CD4-positive, alpha-beta T cell treated with Interleukin-2 at 100 ng/mL for 4 hours (primary cell): ENCODE data around the gene KCNIP4.

Source experiments
- DNase-seq: peaks from one replicate; pipeline ENCODE4 v3.0.0-alpha.2; 2020; ENCODE audit warnings: low spot score

The KCNIP4 gene

GRCh38 chr4:21901281-21901680 is 47.3 kb downstream of the KCNIP4 start:
- DNase-seq, result no peak

DNA sequence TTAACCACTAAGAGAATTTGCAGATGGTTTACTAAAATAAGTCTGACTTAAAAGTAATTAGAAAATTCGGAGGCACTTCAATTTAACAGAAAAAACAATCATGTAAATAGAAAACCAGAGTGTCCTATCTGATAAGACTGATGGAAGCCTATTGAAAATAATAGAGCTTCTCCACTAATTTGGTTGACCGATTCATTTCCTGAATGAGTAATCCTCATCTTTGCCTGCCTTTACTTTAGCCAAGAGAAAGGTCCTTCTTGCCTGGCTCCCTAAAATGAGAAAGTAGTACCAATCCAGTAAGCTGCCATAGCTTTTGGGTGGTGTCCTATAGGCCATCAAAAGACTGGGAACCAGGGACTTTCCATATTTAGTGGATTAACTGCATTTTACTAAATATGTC is 48.4 kb downstream of the KCNIP4 start:
- DNase-seq, result no peak

DNA sequence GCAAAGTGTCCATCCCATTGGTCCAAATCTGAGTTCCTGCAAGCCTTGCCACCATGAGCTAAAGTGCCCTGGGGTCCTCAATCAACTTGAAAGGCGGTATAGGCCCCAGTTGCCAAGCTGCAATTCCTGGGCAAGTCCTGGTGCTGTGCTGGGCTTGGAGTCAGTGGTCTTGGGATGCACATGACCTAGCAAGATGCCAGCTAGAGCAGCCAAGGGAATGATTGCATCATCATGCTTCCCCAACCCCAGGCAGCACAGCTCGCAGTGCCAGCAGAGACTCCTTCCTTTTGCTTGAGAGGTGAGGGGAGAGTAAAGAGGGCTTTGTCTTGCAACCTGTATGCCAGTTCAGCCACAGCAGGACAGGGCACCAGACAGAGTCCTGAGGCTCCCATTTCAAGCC is 50.5 kb downstream of the KCNIP4 start:
- DNase-seq, result no peak

GRCh38 chr4:21896767-21897166 is 51.8 kb downstream of the KCNIP4 start:
- DNase-seq, result no peak

- no peak for DNase-seq
Measured at GRCh38 chr4:21893136-21893535, 55.4 kb downstream of the KCNIP4 start.

GRCh38 chr4:21890231-21890630 is 58.3 kb downstream of the KCNIP4 start:
- DNase-seq, result no peak

DNA sequence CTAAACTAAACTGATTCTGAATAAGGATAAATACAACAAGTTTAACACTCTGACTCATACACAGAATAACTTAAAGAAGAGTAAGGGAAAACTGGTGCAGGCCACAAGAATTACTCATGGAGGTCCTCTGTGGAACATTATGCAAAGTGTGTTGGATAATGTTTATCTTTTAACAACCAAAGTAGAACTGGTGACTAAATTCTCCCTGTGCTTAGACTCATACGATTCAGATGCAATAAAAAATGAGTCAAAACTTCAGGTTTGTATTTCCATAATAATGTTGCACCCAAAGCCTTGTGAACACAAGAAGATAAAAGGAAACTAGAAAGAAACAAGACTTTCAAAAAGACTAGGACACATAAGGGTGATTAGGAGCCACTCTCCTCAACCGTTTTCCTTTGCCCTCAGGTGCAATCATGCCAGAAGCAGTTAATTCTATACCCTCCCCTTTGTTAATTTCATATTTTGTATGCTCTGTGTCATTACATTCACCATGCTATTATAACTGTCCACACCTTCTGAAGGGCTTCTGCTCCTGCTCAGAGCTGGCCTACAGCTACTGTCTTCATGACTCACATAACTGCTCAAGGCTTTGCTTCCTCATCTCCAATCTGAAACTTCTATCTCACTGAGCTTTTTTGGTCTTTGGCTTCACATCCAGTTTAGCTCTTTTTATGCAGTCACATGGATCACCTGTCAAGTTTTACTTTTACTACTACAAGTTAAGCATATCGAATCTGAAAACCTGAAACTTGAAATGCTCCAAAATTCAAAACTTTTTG is 60.2 kb downstream of the KCNIP4 start:
- DNase-seq, result no peak

- no peak for DNase-seq
Measured at GRCh38 chr4:21887481-21887880, 61.1 kb downstream of the KCNIP4 start.

GRCh38 chr4:21885770-21886169 is 62.8 kb downstream of the KCNIP4 start:
- DNase-seq, result no peak

DNA sequence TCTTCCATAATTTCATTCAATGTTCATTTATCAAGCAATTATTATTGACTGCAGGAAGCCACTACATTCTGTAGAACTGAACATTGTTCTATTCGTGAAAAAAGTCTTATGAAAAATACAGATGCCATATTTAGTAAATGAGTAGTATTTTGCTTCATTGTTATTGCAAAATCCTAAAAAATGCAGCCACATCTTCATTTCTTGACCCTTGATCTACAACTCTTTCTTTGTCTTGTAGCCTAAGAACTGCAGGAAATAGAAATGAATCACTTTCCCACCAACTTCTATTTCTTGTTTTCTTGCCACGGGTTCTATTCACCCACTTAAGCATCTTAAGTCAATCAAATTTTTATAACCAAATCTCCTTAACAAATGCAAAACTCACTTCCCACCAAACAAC is 63.3 kb downstream of the KCNIP4 start:
- DNase-seq, result no peak

- DNase-seq, result no peak
Measured at GRCh38 chr4:21884615-21885014, 64.0 kb downstream of the KCNIP4 start.

DNA sequence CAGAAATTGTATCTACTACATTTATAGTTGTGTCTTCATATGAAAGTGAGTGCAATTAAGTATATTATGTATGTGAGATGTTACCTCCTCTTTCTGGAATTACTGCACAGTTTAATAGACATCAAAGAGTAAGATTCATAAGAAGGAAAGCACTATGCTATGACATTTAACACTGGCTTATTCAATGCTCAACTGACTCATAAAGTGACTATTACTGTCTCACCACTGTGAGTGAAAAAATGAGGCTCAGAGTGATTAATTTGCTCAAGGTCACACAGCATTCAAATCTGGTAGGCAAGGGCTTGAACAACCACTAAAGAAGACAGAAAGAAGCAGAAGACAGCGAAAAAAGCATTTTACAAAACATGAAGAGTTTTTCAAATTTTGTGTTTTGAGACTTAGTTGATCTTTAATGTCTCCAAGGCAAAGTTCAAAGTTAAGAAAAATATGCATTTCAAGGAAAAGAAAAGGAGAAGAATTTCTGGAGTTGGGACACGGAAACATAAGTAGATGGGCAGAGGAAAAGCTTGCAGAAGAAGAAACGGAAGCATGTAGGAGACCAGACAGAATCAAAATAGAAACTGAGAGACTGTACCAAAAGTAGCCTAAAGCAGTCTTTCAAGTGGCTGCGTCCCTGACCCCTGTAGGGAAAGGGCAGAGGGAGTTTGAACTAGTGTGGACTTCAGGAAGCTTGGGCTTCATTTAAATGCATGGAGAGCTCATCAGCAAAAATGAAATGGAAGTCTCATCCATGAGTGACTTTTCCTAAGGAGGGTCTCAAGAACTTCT is 66.3 kb downstream of the KCNIP4 start:
- no peak for DNase-seq

- no peak for DNase-seq
Measured at GRCh38 chr4:21879187-21879586, 69.4 kb downstream of the KCNIP4 start.

DNA sequence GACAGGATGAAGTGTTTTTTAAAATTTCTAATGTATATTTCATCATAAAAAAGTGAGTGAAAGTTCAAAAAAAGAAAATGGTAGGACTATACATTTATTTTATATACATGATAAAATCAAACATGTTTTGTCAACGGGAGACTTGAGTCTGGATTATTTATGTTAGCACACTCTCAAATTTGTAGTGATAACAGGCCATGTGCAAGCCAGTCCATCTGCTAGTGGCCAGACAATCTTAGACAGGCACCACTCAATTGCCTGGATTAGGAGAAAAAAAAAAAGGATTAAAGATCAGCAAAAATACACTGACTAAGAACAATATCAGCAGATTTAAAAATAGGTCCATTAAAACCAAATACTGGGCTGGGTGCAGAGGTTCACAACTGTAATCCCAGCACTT is 71.9 kb downstream of the KCNIP4 start:
- no peak for DNase-seq

DNA sequence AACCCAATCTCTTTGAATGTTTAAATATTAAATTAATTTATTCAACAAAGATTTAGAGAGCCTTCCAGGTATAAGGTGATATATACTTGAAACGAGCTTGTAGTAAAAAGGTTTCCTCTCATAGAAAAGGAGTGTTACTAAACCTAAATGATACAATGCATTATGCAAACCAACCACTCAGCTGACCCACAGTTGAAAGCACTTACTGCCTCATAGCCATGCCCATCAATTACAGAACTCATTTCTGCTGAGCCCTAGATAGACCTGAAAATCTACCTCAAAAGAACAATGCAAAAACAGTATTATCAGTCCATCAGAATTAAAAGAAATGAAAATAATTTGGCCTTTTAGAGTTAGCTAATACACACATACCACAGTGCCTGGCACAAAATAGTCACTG is 75.4 kb downstream of the KCNIP4 start:
- DNase-seq, result no peak

DNA sequence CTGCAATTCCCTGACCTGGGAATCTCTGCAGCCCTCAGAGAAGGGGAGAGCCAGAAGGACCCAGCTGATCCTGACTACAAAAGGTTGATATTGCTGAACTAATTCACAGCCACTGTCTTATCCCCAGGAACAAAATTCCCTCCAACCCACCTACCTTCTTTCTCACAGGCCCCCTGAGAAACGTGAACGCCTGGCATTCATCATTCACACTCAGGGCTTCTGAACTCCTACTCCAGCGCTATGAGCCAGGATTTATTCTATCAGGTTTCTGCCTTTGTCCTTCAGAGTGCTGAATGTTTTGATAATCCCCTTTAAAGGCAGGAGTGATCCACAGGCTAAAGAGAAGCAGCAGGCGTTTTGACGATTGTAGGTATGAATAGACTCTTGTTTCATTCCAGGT is 76.5 kb downstream of the KCNIP4 start:
- DNase-seq, result no peak

GRCh38 chr4:21869978-21870745 is 78.4 kb downstream of the KCNIP4 start:
- no peak for DNase-seq

DNA sequence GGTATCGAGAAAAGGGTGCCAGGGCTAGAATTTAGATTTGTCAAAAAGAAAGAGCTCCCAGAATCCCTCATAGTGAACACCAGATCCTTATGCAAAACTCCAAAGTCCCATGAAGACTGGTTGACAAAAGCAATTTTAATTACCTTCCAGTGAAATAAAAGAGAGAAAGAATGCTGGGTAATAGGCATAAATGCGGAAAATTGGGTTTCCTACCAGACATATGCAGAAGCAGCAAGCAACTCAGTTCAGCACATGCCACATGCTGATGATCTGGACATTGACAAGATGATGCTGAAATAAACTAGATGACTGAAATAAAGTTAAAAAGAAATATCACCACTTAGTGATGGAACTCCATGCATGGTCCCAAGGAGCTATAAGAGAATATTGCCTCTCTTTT is 83.9 kb downstream of the KCNIP4 start:
- no peak for DNase-seq

GRCh38 chr4:21862917-21863316 is 85.7 kb downstream of the KCNIP4 start:
- DNase-seq, result no peak

DNA sequence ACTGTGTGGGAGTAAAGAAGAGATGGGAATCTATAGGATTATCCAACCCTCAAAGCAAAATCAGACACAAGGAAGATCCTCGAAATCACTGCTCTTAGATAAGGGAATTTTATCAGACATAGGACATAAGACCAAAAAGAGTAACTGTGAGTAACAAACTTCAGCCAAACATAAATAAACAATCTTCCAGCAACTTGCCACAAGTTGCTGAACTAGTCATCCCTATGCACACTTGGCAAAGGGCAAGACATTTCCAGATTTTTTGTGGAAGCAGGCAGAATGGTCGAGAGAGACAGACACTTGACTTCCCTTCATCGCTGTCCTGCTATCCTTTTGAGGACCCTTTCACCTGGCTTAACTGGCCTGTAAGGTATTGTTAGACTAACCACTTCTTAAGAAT is 89.6 kb downstream of the KCNIP4 start:
- no peak for DNase-seq

DNA sequence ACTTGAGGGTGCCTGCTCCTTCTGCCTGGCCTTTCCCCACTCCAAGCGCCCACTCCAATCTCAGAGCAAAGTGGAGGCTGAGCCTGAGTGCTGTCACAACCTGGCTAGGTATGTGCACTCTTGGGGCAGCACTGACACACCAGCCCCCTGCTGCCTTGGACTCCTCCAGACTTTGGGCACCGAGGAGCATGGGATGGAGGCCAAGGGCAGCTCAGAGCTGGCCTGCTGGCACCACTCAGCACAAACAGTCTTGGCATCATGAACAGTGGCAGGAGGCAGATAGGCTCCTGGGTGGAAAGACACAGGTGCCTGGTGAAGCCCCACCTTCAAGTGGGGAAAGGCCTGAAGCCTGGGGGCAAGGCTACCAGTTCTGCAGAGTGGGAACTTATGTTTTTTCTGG is 91.8 kb downstream of the KCNIP4 start:
- DNase-seq, result no peak

DNA sequence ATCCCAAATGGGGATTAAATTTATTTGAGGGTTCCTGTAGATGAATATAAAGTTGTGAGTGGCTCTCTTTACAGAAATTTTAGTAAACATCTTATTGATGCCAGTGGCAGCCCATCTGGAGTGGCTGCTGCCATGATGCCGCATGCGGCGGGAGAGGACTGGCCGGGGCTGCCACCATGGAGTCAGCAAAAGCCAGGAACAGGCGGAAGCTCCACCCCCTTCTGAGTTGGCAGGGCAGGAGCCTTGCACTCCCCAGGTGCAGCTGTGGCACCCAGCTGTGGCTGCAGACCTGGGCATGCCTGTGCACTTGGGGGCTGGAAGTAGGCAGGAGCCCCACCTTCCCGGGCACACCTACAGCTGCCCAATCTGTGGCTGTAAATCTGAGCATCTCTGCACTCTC is 92.3 kb downstream of the KCNIP4 start:
- no peak for DNase-seq

DNA sequence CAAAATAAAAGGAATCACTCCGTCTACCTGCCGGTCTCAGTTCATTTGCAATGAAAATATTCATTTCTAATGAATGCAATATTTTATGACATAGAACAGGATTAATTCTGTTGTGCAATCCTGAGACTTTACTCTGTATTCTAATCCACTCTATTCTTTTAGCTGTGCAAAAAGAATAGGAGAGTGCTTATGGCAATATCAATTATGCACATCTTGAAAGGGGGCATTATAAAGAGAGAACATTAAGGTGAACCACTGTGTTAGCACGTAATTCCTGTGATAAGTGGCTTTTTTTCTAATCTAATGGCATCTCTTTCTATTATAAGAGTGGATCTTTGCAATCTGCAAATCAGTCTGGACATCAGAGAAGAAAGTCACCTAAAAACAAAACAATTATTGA is 99.5 kb downstream of the KCNIP4 start:
- DNase-seq, result no peak
